Left hindlimb (tissue), 1 donor: ENCODE data around the gene RAB40C.

Experiments used
- DNase-seq: peaks from one replicate; pipeline ENCODE4 v3.0.0-alpha.2; 2018

The RAB40C gene

GRCh38 chr16:589658-590187 is at the start of gene RAB40C:
Gene RAB40C (plus strand): TSS chr16:590066. CDS start chr16:590292, 226 bp downstream.
- DNase-seq, result peak; percentile 99

DNA sequence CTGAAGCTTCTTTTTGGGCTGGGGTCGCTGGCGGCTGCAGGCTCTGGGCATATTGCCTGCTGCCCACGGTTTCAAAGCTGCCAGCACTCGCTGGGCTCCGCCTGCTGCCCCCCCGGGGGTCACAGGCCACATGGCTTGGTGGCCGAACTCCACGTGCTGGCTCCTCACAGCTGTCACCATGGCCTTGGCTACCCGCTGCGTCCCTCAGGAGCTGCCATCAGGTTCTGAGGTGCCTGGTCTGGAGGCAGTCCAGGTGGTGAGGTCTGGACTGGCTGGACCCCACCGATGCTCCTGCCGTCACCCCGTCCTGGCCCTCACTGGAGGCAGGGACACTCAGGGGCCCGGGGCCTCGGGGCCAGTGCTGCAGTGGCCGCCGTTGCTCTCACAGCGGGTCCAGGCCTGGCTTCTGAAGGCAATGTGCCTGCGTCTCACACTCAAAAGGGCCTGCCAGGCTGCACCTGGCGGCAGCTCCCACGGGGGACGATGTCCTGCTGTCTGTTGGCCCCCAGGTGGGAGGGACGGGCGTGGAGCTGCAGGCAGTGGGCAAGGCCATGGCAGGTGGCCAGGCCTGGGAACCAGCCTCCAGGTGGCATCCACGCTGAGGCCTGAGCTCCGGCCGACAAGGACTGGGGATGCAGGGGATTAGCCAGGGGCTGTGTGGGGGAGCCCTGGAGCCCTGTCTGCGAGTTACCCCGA is 49.1 kb upstream of the RAB40C start:
- DNase-seq, result no peak

- no peak for DNase-seq
These were observed 46.3 kb upstream of the RAB40C start for GRCh38 chr16:543301-544164.

DNA sequence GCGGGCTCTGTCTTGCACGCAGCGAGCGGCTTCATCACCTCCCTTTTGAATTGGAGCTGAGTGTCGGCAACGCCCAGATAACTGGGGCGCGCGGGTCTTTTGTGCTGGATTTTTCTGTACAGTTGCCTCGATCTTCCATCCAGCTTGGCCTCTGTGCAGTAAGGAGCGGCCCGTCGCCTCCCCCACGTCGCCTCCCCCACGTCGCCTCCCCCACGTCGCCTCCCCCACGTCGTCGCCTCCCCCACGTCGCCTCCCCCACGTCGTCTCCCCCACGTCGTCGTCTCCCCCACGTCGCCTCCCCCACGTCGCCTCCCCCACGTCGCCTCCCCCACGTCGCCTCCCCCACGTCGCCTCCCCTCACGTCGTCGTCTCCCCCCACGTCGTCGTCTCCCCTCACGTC is 45.3 kb upstream of the RAB40C start:
- DNase-seq, result no peak

GRCh38 chr16:546909-547770 is 42.7 kb upstream of the RAB40C start:
- no peak for DNase-seq

DNA sequence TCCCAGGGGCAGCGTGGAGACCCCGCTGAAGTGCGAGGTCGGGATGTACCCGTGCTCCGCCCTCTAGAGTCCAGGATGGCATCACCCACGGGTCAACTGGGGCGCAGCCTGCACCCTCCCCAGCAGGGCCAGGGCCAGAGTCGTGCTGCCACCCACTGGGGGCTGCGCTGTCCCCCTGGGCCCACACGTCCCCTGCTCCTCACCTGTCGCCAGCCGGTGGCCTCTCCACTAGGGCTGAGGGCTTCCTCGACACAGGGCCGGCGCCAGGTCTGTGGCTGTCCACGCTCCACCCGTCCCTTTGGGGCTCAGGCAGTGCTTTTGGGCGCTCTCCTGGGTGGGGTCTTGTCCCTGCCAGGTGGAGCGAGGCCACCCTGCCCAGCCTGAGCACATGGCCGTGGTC is 41.3 kb upstream of the RAB40C start:
- DNase-seq, result no peak

- DNase-seq, result no peak
These were observed 40.2 kb upstream of the RAB40C start for GRCh38 chr16:549544-550263.

DNA sequence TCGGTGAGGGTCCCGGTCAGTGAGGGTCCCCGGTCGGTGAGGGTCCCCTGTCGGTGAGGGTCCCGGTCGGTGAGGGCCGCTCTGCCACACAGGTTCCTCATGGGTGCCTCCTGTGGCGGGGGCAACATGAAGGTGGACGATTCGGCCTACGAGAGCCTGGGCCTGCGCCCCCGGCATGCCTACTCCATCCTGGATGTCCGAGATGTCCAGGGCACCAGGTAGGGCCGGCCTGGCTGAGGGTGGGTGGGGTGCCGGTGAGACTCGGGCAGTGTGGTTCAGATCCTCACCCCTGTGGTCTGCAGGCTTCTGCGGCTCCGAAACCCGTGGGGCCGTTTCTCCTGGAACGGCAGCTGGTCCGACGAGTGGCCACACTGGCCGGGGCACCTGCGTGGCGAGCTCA is 38.7 kb upstream of the RAB40C start:
- no peak for DNase-seq

GRCh38 chr16:552171-552570 is 37.7 kb upstream of the RAB40C start:
- DNase-seq, result no peak

- no peak for DNase-seq
These were observed 36.1 kb upstream of the RAB40C start for GRCh38 chr16:553601-554296.

DNA sequence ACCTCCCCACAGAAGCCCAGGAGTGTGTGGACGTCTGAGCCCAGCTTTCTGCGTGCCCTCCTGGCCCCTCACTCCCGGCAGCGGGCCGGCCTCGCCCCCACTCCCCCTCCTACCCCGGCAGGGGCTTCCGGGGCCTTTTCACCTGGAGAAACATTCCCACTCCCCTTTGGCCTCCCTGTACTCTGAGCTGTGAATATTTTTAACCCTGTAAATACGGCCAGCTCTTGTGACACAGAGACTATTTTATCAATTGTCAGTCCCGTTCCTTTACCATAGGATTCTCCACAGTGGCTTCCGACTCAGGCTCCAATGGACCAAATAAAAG is 35.6 kb upstream of the RAB40C start:
- DNase-seq, result no peak

- DNase-seq, result no peak
These were observed 35.1 kb upstream of the RAB40C start for GRCh38 chr16:554640-555365.

GRCh38 chr16:555528-556473 is 34.1 kb upstream of the RAB40C start:
- DNase-seq, result no peak

DNA sequence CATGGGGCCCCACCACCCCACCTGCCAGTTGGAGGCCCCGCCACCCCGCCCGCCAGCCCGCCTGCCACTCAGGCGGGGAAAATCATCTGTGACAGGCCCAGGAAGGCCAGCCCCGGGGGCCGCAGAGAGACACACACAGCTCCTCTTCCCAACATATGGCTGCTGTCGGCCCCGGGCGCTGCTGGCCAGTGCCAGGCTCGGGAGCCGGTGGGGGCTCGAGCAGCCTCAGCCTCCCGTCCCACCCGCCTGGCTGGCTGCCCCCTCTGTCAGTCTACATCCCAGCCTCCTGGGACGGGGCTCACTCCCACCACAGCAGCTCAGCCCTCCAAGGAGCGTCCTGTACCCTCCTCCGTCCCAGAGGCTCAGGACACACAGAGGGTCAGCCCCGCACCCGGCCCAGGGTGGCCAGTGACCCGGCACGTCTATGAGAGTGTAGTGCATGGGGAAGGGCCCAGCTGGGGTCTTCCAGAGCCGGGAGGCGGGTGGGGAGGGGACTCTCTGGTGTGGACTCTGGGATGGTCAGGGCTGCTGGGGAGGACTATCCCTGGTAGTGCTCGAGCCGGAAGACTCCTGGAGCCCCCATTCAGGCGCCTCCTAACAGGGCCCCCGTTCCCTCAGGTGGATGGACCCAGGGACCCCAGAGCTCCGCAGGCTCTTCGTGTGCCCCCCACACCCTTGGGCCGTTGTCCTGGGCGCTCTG is 33.2 kb upstream of the RAB40C start:
- DNase-seq, result no peak

- no peak for DNase-seq
These were observed 32.2 kb upstream of the RAB40C start for GRCh38 chr16:557463-558297.

DNA sequence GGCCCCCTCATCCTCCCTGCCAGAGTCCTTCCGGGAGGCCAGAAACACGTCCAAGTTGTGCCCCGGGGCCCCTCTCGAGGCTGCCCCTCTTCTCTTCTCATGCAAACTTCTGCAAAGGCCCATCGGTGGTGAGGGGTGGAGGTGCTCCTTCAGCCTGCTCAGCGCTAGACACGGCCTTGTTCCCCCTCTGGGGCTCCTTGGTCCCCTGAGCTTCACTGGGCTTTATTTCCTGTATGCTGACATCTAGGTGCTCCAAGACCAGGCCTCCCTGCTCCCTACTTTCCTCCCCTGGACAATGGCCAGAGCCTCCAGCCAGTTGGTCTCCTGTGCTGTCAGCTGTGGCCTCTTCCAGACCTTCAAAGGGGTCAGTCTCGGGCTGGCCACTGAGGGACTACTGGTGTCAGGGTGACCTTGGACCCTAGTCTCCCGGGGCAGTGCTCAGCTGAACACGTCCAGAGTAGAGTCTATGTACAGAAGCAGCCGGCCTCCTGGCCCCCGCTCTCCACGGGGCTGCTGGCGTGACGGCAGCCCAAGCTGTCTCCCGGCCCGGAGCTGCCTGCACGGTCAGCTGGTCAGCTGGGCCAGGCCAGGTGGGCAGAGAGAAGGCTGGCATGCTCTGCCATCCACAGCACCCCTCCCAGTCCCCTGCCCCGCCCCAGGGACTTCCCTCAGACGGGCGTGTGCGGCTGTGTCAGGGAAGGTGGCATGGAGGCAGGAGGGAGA is 31.4 kb upstream of the RAB40C start:
- no peak for DNase-seq

- DNase-seq, result no peak
These were observed 30.9 kb upstream of the RAB40C start for GRCh38 chr16:559021-559380.
